Mesothelial cell of epicardium (in vitro differentiated cells): ENCODE results near the gene TMEM53. TPM values are rescaled to one million over a fixed set of nuclear protein-coding genes. Genes with fewer than 3 reads are reported as not detected.

Experiments
- DNase-seq, 2 experiments: peaks; one replicate each; pipeline ENCODE4 v3.0.0; 2021; ENCODE audit warnings: low spot score in 2 of 2; ENCODE audit not compliant: unreplicated experiment in 2 of 2
- H3K27ac Mint-ChIP-seq: 2 replicates; pipeline ENCODE4 v1.8.0; 2021; ENCODE audit warnings: mixed read lengths
- H3K27me3 Mint-ChIP-seq: 2 replicates; pipeline ENCODE4 v1.8.0; 2021; ENCODE audit warnings: low read depth, mixed read lengths
- H3K36me3 Mint-ChIP-seq: 2 replicates; pipeline ENCODE4 v1.8.0; 2021; ENCODE audit warnings: mixed read lengths
- H3K4me1 Mint-ChIP-seq: 2 replicates; pipeline ENCODE4 v1.8.0; 2021; ENCODE audit warnings: mixed read lengths
- H3K4me3 Mint-ChIP-seq: 2 replicates; pipeline ENCODE4 v1.8.0; 2021; ENCODE audit warnings: mild to moderate bottlenecking, moderate library complexity, mixed read lengths
- H3K9me3 Mint-ChIP-seq: 2 replicates; pipeline ENCODE4 v1.8.0; 2021; ENCODE audit warnings: mixed read lengths
- total RNA-seq: library from RNA; stranded (reverse); gene quantifications from 3 replicates; pipeline ENCODE4 v1.2.1, GENCODE V29; 2021
- TF ChIP-seq, protein P1 (sequence below): fragments of 200-600 bp; sonication (generic); IDR thresholded peaks from one replicate; pipeline ENCODE4 v1.5.0; 2021; ENCODE audit warnings: antibody characterized with exemption; ENCODE audit not compliant: unreplicated experiment

The TMEM53 gene
- total RNA-seq, 1 donor from 2014 or later, result 8.9 TPM

DNA sequence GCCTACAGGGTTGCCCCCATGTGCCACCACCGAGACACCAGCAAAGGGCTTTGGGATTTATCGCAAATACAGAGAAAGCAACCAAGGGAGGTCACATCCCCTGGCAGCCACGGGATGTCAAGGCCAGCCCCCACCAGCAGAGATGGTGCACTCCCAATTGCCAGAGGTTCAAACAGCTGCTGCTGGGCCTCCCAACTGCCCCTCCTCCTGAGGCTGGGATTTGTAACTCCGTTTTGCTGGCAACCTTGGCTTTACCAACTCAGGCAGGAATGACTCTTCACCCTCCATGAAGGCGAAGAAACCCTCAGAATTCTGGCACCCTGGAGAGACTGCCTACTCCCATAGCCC lies 11.6 kb downstream of the TMEM53 start:
- no peaks in the 10 kb centered on the region for H3K4me1 Mint-ChIP-seq
- no peaks in the 10 kb centered on the region for H3K36me3 Mint-ChIP-seq
- H3K4me3 Mint-ChIP-seq, result no peak overlapping the region
- TF ChIP-seq, protein P1, sequence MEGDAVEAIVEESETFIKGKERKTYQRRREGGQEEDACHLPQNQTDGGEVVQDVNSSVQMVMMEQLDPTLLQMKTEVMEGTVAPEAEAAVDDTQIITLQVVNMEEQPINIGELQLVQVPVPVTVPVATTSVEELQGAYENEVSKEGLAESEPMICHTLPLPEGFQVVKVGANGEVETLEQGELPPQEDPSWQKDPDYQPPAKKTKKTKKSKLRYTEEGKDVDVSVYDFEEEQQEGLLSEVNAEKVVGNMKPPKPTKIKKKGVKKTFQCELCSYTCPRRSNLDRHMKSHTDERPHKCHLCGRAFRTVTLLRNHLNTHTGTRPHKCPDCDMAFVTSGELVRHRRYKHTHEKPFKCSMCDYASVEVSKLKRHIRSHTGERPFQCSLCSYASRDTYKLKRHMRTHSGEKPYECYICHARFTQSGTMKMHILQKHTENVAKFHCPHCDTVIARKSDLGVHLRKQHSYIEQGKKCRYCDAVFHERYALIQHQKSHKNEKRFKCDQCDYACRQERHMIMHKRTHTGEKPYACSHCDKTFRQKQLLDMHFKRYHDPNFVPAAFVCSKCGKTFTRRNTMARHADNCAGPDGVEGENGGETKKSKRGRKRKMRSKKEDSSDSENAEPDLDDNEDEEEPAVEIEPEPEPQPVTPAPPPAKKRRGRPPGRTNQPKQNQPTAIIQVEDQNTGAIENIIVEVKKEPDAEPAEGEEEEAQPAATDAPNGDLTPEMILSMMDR, result no peak
- H3K27me3 Mint-ChIP-seq, result no peaks in the 10 kb centered on the region
- no peaks in the 10 kb centered on the region for H3K9me3 Mint-ChIP-seq
- DNase-seq, result no peak
- H3K27ac Mint-ChIP-seq, result no peak overlapping the region

DNA sequence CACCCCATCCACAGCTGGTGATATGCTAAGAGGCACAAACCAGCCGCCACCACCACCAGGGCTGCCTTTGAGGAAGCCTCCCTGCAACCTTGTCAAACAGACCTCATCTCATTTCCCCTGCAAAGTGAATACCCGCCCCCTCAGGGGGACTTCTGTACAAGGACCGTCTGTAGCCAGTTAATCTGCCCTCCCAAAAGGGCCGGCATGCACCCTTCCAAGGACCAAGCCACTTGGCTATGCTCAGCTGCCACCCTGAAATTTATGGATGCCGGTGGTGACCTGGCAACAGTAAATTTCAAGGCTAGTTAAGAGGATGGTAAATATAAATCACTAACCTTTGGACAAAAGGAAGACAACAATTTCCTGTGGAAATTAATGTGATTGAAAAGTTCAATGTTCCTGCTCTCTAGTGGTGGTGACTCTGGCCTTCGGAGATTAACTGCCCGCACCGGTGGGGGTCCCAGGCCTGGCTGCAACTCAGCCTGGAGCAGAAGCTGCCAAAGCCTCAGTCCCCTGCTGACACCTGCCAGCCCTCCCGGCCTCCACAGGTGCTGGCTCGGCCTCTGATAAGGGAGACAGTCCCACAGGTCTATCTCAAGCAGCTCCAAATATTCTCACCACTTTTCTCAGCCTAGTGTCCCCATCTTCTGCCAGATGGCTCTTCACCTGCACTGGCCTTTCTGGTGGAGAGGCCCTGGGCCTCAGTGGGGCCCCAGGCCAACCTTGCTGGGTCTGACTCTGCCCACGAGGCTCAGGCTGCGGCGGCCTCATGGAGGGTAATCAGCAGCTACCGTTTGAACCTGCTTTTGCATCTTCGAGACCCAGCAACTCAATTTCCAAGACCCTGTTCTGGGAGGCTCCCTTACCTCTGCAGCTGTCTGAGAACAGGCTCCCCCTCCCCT lies 12.2 kb downstream of the TMEM53 start:
- no peaks in the 10 kb centered on the region for H3K4me1 Mint-ChIP-seq
- no peaks in the 10 kb centered on the region for H3K9me3 Mint-ChIP-seq
- H3K27ac Mint-ChIP-seq, result no peak overlapping the region
- no peaks in the 10 kb centered on the region for H3K27me3 Mint-ChIP-seq
- no peak for DNase-seq
- H3K36me3 Mint-ChIP-seq, result peaks cover 2% of the 10 kb centered on the region
- TF ChIP-seq, protein P1, result no peak
- no peak overlapping the region for H3K4me3 Mint-ChIP-seq

DNA sequence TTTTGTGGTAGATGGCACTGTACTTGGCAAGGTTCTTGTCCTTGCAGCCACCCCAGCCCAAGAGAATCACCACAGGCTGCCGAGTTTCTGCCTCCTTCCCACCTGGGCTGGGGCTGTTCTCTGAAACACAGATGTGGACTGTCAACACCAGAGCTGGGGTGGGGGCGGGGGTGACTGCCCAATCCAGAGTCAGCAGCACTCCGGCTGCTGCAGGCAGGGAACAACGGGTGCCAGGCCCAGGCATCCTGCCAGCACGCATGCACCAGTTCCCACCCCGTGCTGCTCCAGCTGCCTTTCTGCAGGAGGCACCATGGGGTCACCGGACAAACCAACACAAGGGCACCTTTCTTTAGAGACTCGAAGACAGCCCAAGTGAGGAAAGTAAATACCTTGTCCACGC lies 14.1 kb downstream of the TMEM53 start:
- Mint-ChIP-seq H3K27me3 (no peaks in the 10 kb centered on the region), H3K4me3 (no peak overlapping the region), H3K27ac (no peak overlapping the region), H3K9me3 (no peaks in the 10 kb centered on the region), H3K36me3 (peaks cover 3% of the 10 kb centered on the region), H3K4me1 (no peaks in the 10 kb centered on the region)
- TF ChIP-seq, protein P1, result no peak
- DNase-seq, result no peak

DNA sequence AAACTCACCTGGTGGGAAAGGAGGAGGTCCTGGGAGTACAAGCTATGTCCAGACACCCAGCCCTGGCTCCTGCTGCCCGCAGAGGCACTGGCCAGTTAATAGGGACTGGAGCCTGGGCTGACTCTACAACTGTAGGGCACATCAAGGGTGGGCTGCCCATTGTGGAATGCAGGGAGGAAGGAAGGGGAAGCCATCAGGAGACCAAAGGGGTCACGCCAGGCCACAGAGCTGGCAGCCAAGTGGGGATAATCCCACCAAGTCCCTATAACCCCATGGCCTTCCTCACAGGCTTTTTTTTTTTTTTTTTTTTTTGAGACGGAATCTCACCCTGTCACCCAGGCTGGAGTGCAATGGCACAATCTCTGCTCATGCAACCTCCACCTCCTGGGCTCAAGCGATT lies 14.7 kb downstream of the TMEM53 start:
- TF ChIP-seq, protein P1, result no peak
- no peaks in the 10 kb centered on the region for H3K4me1 Mint-ChIP-seq
- no peak overlapping the region for H3K4me3 Mint-ChIP-seq
- H3K36me3 Mint-ChIP-seq, result peaks cover 3% of the 10 kb centered on the region
- no peaks in the 10 kb centered on the region for H3K9me3 Mint-ChIP-seq
- no peak for DNase-seq
- no peaks in the 10 kb centered on the region for H3K27me3 Mint-ChIP-seq
- H3K27ac Mint-ChIP-seq, result no peak overlapping the region

DNA sequence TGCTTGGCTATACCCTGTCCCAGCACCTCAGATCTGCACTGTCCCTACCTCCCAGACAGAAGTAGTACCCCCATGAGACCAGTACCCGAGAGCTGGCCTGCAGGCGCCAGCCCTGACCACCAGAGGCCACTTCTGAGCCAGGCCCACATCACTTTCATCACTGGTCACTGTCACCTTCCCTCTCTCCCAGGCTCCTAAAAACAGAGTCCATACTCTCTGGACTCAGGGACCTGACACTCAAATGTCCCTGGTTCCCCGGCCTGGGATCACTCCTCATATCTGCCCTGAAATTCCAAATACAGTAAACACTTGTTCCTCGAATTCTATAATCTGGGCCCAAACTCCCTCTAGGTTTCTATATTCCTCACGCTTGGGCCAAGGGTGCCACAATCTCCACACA lies 18.7 kb downstream of the TMEM53 start:
- no peak for DNase-seq
- Mint-ChIP-seq H3K9me3 (no peaks in the 10 kb centered on the region), H3K36me3 (peaks cover 9% of the 10 kb centered on the region), H3K27ac (no peak overlapping the region), H3K4me1 (no peaks in the 10 kb centered on the region), H3K27me3 (no peaks in the 10 kb centered on the region), H3K4me3 (no peak overlapping the region)
- TF ChIP-seq, protein P1, result peak; percentile 37
